PC-3 (cell line): ENCODE measurements around the gene VPS26C. TPM values are rescaled to one million over a fixed set of nuclear protein-coding genes. Genes with fewer than 3 reads are reported as not detected.

Experiments
- ATAC-seq: fragments of 200-7000 bp; cut with Tn5 transposase; 2 replicates; pipeline ENCODE4 v1.9.1; 2020; ENCODE audit warnings: mild to moderate bottlenecking, moderate library complexity
- BruUV-seq: library from RNA; stranded (reverse); fragments of 400-500 nt; replicated peaks from 2 replicates; lab custom pipeline; 2021; lab: Mats Ljungman, UMichigan
- CTCF ChIA-PET: fragments of 300-600 bp; sonication (Branson Sonifier 250); formaldehyde crosslinking; loops from one replicate; lab custom pipeline; 2022; ENCODE audit warnings: antibody characterized with exemption; lab: Charles Lee
- POLR2A ChIA-PET: fragments of 300-600 bp; sonication (Branson Sonifier 250); formaldehyde crosslinking; loops from one replicate; lab custom pipeline; 2022; ENCODE audit warnings: antibody characterized with exemption; ENCODE audit not compliant: unreplicated experiment; lab: Charles Lee
- DNase-seq: peaks from one replicate; pipeline ENCODE4 v3.0.0-alpha.2; 2015
- H2AFZ ChIP-seq: fragments of 300-600 bp; sonication (generic); 2 replicates; pipeline ENCODE4 v1.6.0; 2016; ENCODE audit warnings: antibody characterized with exemption, low read length
- H3F3A ChIP-seq: fragments of 300-600 bp; sonication (generic); one replicate; pipeline ENCODE4 v1.6.0; 2017; ENCODE audit warnings: antibody characterized with exemption, low read length, control low read depth, mild to moderate bottlenecking; ENCODE audit not compliant: unreplicated experiment
- H3K27ac ChIP-seq: fragments of 300-600 bp; sonication (generic); 2 replicates; pipeline ENCODE4 v1.5.1; 2016; ENCODE audit warnings: mild to moderate bottlenecking, low read length
- H3K27me3 ChIP-seq: fragments of 300-600 bp; sonication (generic); 2 replicates; pipeline ENCODE4 v1.6.1; 2016; ENCODE audit warnings: low read length, mixed read lengths
- H3K36me3 ChIP-seq: fragments of 300-600 bp; sonication (generic); 2 replicates; pipeline ENCODE4 v1.6.1; 2016; ENCODE audit warnings: low read depth, mixed run types, low read length, mixed read lengths
- H3K4me1 ChIP-seq: fragments of 300-600 bp; sonication (generic); 2 replicates; pipeline ENCODE4 v1.5.1; 2016; ENCODE audit warnings: low read length; ENCODE audit not compliant: insufficient read depth
- H3K4me2 ChIP-seq: fragments of 300-600 bp; sonication (generic); 2 replicates; pipeline ENCODE4 v1.6.0; 2016; ENCODE audit warnings: low read length
- H3K4me3 ChIP-seq: fragments of 300-600 bp; sonication (generic); 2 replicates; pipeline ENCODE4 v1.5.1; 2016; ENCODE audit warnings: mild to moderate bottlenecking, low read length, mixed read lengths
- H3K79me2 ChIP-seq: fragments of 300-600 bp; sonication (generic); 2 replicates; pipeline ENCODE4 v1.6.1; 2017; ENCODE audit warnings: low read length, mixed read lengths
- H3K9ac ChIP-seq: fragments of 300-600 bp; sonication (generic); 2 replicates; pipeline ENCODE4 v1.6.0; 2016; ENCODE audit warnings: mild to moderate bottlenecking, low read length
- H3K9me2 ChIP-seq: fragments of 300-600 bp; sonication (generic); replicated peaks from 2 replicates; pipeline ENCODE4 v1.6.1; 2016; ENCODE audit warnings: mixed run types, low read length, mixed read lengths
- H3K9me3 ChIP-seq: fragments of 300-600 bp; sonication (generic); 2 replicates; pipeline ENCODE4 v1.6.1; 2016; ENCODE audit warnings: low read length, mixed read lengths
- H4K20me1 ChIP-seq: fragments of 300-600 bp; sonication (generic); 2 replicates; pipeline ENCODE4 v1.6.1; 2016; ENCODE audit warnings: low read length, mixed read lengths
- CTCF ChIP-seq: fragments of 300-600 bp; sonication (generic); conservative IDR thresholded peaks from 2 replicates; pipeline ENCODE4 v1.5.1; 2017; ENCODE audit warnings: antibody characterized with exemption, low read depth, mild to moderate bottlenecking, low read length
- EZH2 ChIP-seq: fragments of 300-600 bp; sonication (generic); IDR thresholded peaks from one replicate; pipeline ENCODE4 v1.6.1; 2017; ENCODE audit warnings: antibody characterized with exemption, mild to moderate bottlenecking, low read length; ENCODE audit not compliant: unreplicated experiment
- EZH2phosphoT487 ChIP-seq: fragments of 300-600 bp; sonication (generic); IDR thresholded peaks from 2 replicates; pipeline ENCODE4 v1.6.1; 2018; ENCODE audit warnings: mild to moderate bottlenecking, antibody characterized with exemption, low read length, borderline replicate concordance
- intact Hi-C: fragments of 100-400 bp; cut with micrococcal nuclease; formaldehyde crosslinking; loops from 2 replicates; pipeline ENCODE4 v1.9.0; 2023
- total RNA-seq: library from RNA; depleted of rRNA; stranded (reverse); fragments of >200 nt; gene quantifications from 2 replicates; pipeline ENCODE4 v1.2.3, GENCODE V29; 2014

VPS26C gene
- total RNA-seq, 1 experiment from 2014 or later, result 63.3 TPM

GRCh38 chr21:37257967-37258877, 8.9 kb downstream of the VPS26C start:
- Histone ChIP-seq H3K79me2 (peaks cover 78% of the 10 kb centered on the region), H3K4me3 (peak overlapping the region; percentile 69), H3K27me3 (no peaks in the 10 kb centered on the region), H3K9me3 (no peaks in the 10 kb centered on the region), H3F3A (no peaks in the 10 kb centered on the region), H3K36me3 (no peaks in the 10 kb centered on the region), H4K20me1 (no peaks in the 10 kb centered on the region), H3K9me2 (no peaks in the 10 kb centered on the region), H2AFZ (peak overlapping the region; percentile 85), H3K4me1 (peaks cover 15% of the 10 kb centered on the region), H3K27ac (peak overlapping the region; percentile 84), H3K9ac (peak overlapping the region; percentile 82), H3K4me2 (peak overlapping the region; percentile 94)
- intact Hi-C loops, result loop anchor here (10.0 kb wide), 1 partner anchor 197 kb away; no protein-coding TSS in a partner anchor
- ATAC-seq (peak; percentile 76), DNase-seq (peak; percentile 60)
- TF ChIP-seq EZH2, result no peak
- CTCF ChIA-PET, result no interaction called here
- TSS peak; percentile 22 for BruUV-seq
- POLR2A ChIA-PET, result interaction anchor here (0.6 to 1.0 kb wide), 2 partner anchors 9 to 213 kb away, joined by 3 to 5 read pairs; partner anchors contain the start of gene VPS26C

GRCh38 chr21:37257511-37257966, 9.6 kb downstream of the VPS26C start:
- TF ChIP-seq EZH2 (no peak), EZH2phosphoT487 (no peak), CTCF (no peak; the same call in 1 of the 2 replicates)
- intact Hi-C loops, result loop anchor here (10.0 kb wide), 1 partner anchor 197 kb away; no protein-coding TSS in a partner anchor
- no peaks in the 10 kb centered on the region for H3K27me3 ChIP-seq
- H3K27ac ChIP-seq, result peak overlapping the region; percentile 84
- H3K4me3 ChIP-seq, result peak overlapping the region; percentile 69
- peak; percentile 47 for DNase-seq
- ATAC-seq, result peak; percentile 57
- H3K4me2 ChIP-seq, result peak overlapping the region; percentile 94
- no peaks in the 10 kb centered on the region for H3K36me3 ChIP-seq
- H3K9me2 ChIP-seq, result no peaks in the 10 kb centered on the region
- no TSS peak for BruUV-seq
- H4K20me1 ChIP-seq, result no peaks in the 10 kb centered on the region
- ChIA-PET POLR2A (interaction anchor here (0.5 to 0.6 kb wide), 3 partner anchors 10 to 213 kb away, joined by 3 read pairs; partner anchors contain the start of gene VPS26C), CTCF (no interaction called here)
- no peaks in the 10 kb centered on the region for H3K9me3 ChIP-seq
- no peaks in the 10 kb centered on the region for H3F3A ChIP-seq
- H2AFZ ChIP-seq, result peak overlapping the region; percentile 85
- peaks cover 78% of the 10 kb centered on the region for H3K79me2 ChIP-seq
- H3K4me1 ChIP-seq, result peaks cover 15% of the 10 kb centered on the region
- H3K9ac ChIP-seq, result peak overlapping the region; percentile 82

- BruUV-seq, result no TSS peak
These were observed 13.1 kb downstream of the VPS26C start for GRCh38 chr21:37253991-37254390.

More at GRCh38 chr21:37253991-37254390, 13.1 kb downstream of the VPS26C start:
- H3K9ac ChIP-seq, result no peak overlapping the region
- ChIA-PET CTCF (no interaction called here), POLR2A (no interaction called here)
- H3K9me2 ChIP-seq, result no peaks in the 10 kb centered on the region
- peaks cover 15% of the 10 kb centered on the region for H3K4me1 ChIP-seq
- H3F3A ChIP-seq, result no peaks in the 10 kb centered on the region
- no peak overlapping the region for H2AFZ ChIP-seq
- no peaks in the 10 kb centered on the region for H3K36me3 ChIP-seq
- no peak for TF ChIP-seq CTCF
- no peak for TF ChIP-seq EZH2
- TF ChIP-seq EZH2phosphoT487, result no peak
- DNase-seq (no peak), ATAC-seq (no peak)
- no peaks in the 10 kb centered on the region for H4K20me1 ChIP-seq
- H3K79me2 ChIP-seq, result peaks cover 77% of the 10 kb centered on the region
- H3K4me3 ChIP-seq, result no peak overlapping the region
- no peaks in the 10 kb centered on the region for H3K9me3 ChIP-seq
- intact Hi-C loops, result loop anchor here (10.0 kb wide), 1 partner anchor 201 kb away; no protein-coding TSS in a partner anchor
- no peak overlapping the region for H3K4me2 ChIP-seq
- H3K27ac ChIP-seq, result no peak overlapping the region
- no peaks in the 10 kb centered on the region for H3K27me3 ChIP-seq
